Endothelial cell of umbilical vein (primary cell): ENCODE measurements around the gene SMURF2.

Experiments used
- CTCF ChIP-seq, 2 donors: IDR thresholded peaks; 1 replicate in 1 of 2; 2 replicates in 1 of 2; pipeline ENCODE4 v1.5.1; 2011; ENCODE audit warnings: low read length in 2 of 2, mild to moderate bottlenecking in 2 of 2, moderate library complexity in 2 of 2, control low read depth in 1 of 2, inconsistent platforms in 1 of 2, low read depth in 1 of 2; ENCODE audit not compliant: insufficient read depth in 1 of 2; ENCODE audit errors: extremely low read depth in 1 of 2
- EZH2 ChIP-seq: IDR thresholded peaks from 2 replicates; pipeline ENCODE4 v1.6.1; 2012; ENCODE audit warnings: borderline replicate concordance, low read depth, mild to moderate bottlenecking, moderate library complexity, low read length, inconsistent platforms; ENCODE audit not compliant: severe bottlenecking

DNA sequence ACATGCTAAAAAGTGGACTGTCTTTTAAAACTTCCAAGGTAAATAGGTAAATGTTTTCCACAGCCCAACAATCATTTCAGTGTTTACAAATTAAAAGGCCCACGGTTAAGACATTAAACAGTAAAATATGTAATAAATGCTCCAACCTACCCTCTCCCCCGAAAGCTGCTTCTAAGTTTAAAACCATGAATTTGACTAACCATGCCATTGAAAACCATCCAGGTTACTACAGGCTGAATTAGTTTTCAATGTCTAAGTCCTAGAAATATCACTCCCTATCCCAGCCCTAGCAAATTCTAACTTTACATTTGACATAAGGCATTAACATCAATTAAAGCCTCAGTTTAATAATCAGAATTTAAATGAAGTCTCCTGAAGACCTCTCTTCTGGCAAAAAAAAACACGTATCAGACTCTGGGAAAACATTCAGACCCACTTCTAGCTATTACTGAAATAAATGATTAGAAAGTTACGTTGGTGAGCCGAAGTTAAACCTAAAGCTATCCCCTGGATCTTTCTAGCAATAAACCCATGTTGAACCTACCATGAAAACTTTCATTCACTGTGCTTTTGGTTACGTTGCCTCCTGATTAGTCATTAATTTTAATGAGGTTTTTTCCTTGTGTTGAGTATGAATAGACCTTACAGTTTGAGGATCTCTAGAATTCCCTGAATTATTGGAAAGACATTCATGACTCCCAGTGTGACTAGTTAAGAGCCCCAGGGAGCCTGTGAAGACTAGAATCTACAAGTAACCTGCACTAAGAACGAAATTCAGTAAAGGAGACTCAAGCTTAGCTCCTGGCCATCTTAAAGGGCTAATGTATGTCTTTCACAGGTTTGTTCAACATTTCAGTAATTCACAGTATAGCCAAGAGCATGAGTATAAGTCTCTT is 163.6 kb downstream of the SMURF2 start:
- no peak for TF ChIP-seq CTCF (IDR thresholded peaks at IDR 0.05; ENCODE audit: extremely low read depth in 1 of 2, insufficient read depth in 1 of 2, low read depth in 1 of 2, low read length in 2 of 2)
- TF ChIP-seq EZH2 = no peak
